ENCODE measurements around the gene SMIM14.
A peak's percentile ranks its signal among the peaks of the same experiment; 100 is the strongest.

Gene SMIM14

GRCh38 chr4:39530682-39531081 lies 108.0 kb downstream of the SMIM14 start:
- Histone ChIP-seq H3K27me3 (ENCODE audit: control insufficient read depth, low read length) (no peaks in the 10 kb centered on the region), H3K9me3 (ENCODE audit: control insufficient read depth, insufficient read depth, low read length) (peaks cover 15% of the 10 kb centered on the region), H3K36me3 (ENCODE audit: control insufficient read depth, low read length) (peaks cover 7% of the 10 kb centered on the region; the same call in 1 of the 2 replicates), H3K27ac (ENCODE audit: low read depth, low read length) (no peak overlapping the region), H3K9me2 (replicated peaks; ENCODE audit: control insufficient read depth, low read length) (no peaks in the 10 kb centered on the region), H3K4me1 (ENCODE audit: control insufficient read depth, low read length) (peaks cover 15% of the 10 kb centered on the region), H3K4me2 (ENCODE audit: low read length) (no peak overlapping the region), H3F3A (ENCODE audit: control insufficient read depth, insufficient read depth) (no peaks in the 10 kb centered on the region), H4K20me1 (ENCODE audit: control insufficient read depth, insufficient read depth, low read depth, low read length) (no peaks in the 10 kb centered on the region), H3K4me3 (ENCODE audit: low read length) (no peak overlapping the region), H3K79me2 (ENCODE audit: control insufficient read depth, low read length) (peaks cover 20% of the 10 kb centered on the region)
- TF ChIP-seq EZH2phosphoT487 (IDR thresholded peaks at IDR 0.05; ENCODE audit: borderline replicate concordance, low read length) (no peak), CTCF (IDR thresholded peaks at IDR 0.05; ENCODE audit: low read depth, low read length, poor library complexity, severe bottlenecking) (no peak)

- H3K36me3 ChIP-seq (ENCODE audit: control insufficient read depth, low read length) = peaks cover 7% of the 10 kb centered on the region; the same call in 1 of the 2 replicates
- H3K4me2 ChIP-seq (ENCODE audit: low read length) = no peak overlapping the region
- H3K9me3 ChIP-seq (ENCODE audit: control insufficient read depth, insufficient read depth, low read length) = peaks cover 15% of the 10 kb centered on the region
- H3K9me2 ChIP-seq (replicated peaks; ENCODE audit: control insufficient read depth, low read length) = no peaks in the 10 kb centered on the region
- TF ChIP-seq EZH2phosphoT487 (IDR thresholded peaks at IDR 0.05; ENCODE audit: borderline replicate concordance, low read length) (no peak), CTCF (IDR thresholded peaks at IDR 0.05; ENCODE audit: low read depth, low read length, poor library complexity, severe bottlenecking) (no peak)
- H3F3A ChIP-seq (ENCODE audit: control insufficient read depth, insufficient read depth) = no peaks in the 10 kb centered on the region
- peaks cover 15% of the 10 kb centered on the region for H3K4me1 ChIP-seq (ENCODE audit: control insufficient read depth, low read length)
- no peaks in the 10 kb centered on the region for H4K20me1 ChIP-seq (ENCODE audit: control insufficient read depth, insufficient read depth, low read depth, low read length)
- no peak overlapping the region for H3K27ac ChIP-seq (ENCODE audit: low read depth, low read length)
- H3K4me3 ChIP-seq (ENCODE audit: low read length) = no peak overlapping the region
- peaks cover 27% of the 10 kb centered on the region for H3K79me2 ChIP-seq (ENCODE audit: control insufficient read depth, low read length)
- no peaks in the 10 kb centered on the region for H3K27me3 ChIP-seq (ENCODE audit: control insufficient read depth, low read length)
Observed at GRCh38 chr4:39529534-39529933, 109.1 kb downstream of the SMIM14 start.

GRCh38 chr4:39528061-39528465 lies 110.6 kb downstream of the SMIM14 start:
- Histone ChIP-seq H4K20me1 (ENCODE audit: control insufficient read depth, insufficient read depth, low read depth, low read length) (no peaks in the 10 kb centered on the region), H3K79me2 (ENCODE audit: control insufficient read depth, low read length) (peaks cover 33% of the 10 kb centered on the region), H3K9me2 (replicated peaks; ENCODE audit: control insufficient read depth, low read length) (no peaks in the 10 kb centered on the region), H3F3A (ENCODE audit: control insufficient read depth, insufficient read depth) (no peaks in the 10 kb centered on the region), H3K36me3 (ENCODE audit: control insufficient read depth, low read length) (peaks cover 7% of the 10 kb centered on the region; the same call in 1 of the 2 replicates), H3K27ac (ENCODE audit: low read depth, low read length) (no peak overlapping the region), H3K4me2 (ENCODE audit: low read length) (peak overlapping the region; percentile 92), H3K4me3 (ENCODE audit: low read length) (peak overlapping the region; percentile 91), H3K9me3 (ENCODE audit: control insufficient read depth, insufficient read depth, low read length) (peaks cover 15% of the 10 kb centered on the region), H3K4me1 (ENCODE audit: control insufficient read depth, low read length) (peaks cover 15% of the 10 kb centered on the region), H3K27me3 (ENCODE audit: control insufficient read depth, low read length) (no peaks in the 10 kb centered on the region)
- TF ChIP-seq EZH2phosphoT487 (IDR thresholded peaks at IDR 0.05; ENCODE audit: borderline replicate concordance, low read length) (no peak), CTCF (IDR thresholded peaks at IDR 0.05; ENCODE audit: low read depth, low read length, poor library complexity, severe bottlenecking) (no peak)
